HG02943 (cell line): ENCODE results near the gene AGT.
"Not testable (repeated sequence)": the region's sequence is repeated elsewhere in the genome, so short reads cannot be mapped to it uniquely, and the experiment has no call there.

Experiments
- ATAC-seq: cut with Tn5 transposase; IDR thresholded peaks from one replicate; pipeline ENCODE4 v1.9.1; 2021; ENCODE audit warnings: mild to moderate bottlenecking, low read depth, moderate library complexity; ENCODE audit not compliant: unreplicated experiment

The AGT gene

DNA sequence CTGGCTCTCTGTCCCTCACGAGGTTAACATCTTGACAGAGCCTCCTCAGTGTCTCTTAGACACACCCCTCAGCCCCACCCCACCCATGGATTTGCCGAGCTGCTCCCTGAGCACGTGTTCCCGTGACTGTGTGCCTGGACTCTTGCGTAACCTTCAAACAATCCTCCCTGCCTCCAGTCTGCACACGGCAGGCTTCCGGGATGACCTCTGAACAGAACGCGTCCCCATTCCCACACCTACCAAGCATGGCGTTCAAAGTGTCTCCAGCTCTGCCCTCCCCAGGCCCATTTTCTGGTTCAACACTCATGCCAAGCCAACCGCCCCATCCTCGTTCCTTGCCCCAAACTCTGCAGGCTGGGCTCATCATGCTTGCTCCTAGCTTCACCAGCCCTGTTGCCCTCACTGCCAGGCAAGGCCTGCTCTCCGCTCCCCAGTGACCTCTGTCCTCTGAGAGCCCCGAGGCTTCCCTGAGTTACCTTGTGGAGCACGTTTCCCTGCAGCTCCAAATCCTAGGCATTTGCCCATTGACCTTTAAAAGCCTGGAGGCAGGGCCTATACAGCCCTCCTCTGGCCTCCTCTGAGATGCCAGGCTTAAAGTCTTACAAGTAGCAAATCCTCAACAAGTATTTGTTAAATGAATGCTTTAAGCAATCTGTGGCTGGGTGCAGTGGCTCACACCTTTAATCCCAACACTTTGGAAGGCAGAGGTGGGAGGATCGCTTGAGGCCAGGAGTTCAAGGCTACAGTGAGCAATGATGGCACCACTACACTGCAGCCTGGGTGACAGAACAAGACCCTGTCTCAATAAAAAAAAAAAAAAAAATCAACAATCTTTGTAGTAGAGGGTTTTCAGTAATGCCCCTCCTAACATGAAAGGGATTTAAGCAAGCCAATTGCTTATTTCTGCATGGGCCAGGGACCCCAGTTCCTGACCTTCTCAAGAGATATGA is 5.0 kb downstream of the AGT start:
- ATAC-seq, result no peak

- ATAC-seq, result no peak
These were observed 5.9 kb downstream of the AGT start for GRCh38 chr1:230707732-230708630.

DNA sequence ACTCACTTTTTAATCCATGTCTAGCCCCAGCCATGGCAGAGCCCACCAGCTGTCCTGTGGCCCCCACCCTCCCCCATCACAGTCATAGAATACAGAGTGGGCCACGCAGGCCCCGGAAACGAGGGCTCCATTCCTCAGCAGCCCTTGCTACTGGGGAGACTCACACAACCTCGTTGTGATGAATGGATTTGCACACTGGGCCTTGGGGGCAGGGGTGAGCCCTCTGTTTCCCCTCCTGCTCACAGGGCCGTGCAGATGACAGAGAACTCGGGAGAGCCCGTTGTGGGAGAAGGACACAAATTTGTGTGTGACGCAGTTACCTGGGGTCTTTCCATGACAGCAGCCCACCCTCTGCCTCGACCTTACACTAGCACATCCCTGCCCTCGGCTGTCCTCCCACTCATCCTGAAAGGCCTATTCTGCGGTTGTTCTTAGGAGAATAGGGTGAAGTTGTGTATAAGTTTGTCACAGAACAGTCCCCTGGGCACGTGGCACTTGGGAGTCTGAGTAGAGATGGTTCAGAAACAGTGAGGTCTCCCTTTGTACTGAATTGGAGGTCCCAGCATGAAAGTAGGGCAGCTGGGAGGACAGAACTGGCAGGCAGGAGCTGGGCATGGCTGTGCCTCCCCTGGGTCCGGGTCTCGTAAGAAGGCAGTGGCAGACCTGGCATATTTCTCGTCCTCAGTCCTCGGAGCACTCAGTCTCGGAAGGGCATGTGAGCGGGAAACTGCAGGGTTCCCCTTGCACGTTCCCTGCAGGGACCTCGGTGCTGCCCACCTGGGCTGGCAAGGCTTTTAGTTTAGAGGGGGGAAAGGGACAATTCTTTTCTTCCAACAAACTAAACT is 6.8 kb downstream of the AGT start:
- ATAC-seq, result no peak

GRCh38 chr1:230706020-230706699 is 7.8 kb downstream of the AGT start:
- no peak for ATAC-seq

DNA sequence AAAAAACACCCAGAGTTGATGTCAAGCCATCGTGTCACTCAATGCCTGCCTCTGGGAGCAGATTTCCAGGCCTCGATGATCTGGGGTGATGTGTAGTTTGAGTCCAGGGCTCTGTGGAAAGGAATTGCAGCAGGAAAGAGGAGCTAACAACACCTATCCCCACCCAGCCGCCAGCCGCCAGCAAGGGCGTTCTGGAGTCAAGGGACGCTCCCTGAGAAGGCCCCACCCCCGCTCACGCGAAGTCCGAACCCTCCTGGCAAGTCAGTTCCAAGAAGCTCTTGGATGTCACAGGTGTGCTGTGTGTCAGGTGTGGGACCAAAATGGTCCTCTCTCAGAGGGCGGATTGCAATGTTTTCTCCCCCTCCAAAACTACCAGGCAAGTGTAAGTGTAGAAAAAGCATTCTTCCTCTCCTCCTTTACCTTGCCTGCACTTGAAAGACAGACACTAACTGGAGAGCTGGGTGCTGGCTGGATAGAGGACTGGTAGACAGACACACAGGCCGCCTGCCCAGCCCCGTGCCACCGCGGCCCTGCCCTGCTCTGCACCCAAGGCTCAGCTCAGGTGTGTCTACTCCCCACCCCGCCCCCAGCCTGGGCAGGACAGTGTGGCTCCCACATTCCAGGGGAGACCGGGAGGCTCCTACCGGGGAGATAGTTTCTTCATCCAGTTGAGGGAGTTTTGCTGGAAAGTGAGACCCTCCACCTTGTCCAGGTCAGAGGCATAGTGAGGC is 8.5 kb downstream of the AGT start:
- ATAC-seq, result no peak

DNA sequence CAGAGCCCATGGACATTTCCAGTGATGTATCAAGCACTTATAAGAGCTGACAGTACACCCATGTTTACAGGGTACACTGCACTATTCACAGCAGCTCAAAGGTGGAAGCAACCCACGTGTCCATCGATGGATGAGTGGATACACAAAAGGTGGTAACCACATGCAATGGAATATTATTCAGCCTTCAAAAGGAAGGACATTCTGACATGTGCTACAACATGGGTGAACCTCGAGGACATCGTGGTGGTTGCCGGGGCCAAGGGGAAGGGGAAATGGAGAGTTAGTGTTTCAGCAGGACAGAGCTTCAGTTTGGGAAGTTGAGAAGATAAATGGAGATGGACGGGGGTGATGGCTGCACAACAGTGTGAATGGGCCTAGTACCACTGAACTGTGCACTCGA is 9.1 kb downstream of the AGT start:
- no peak for ATAC-seq

GRCh38 chr1:230703679-230704385 is 10.1 kb downstream of the AGT start:
- no peak for ATAC-seq

DNA sequence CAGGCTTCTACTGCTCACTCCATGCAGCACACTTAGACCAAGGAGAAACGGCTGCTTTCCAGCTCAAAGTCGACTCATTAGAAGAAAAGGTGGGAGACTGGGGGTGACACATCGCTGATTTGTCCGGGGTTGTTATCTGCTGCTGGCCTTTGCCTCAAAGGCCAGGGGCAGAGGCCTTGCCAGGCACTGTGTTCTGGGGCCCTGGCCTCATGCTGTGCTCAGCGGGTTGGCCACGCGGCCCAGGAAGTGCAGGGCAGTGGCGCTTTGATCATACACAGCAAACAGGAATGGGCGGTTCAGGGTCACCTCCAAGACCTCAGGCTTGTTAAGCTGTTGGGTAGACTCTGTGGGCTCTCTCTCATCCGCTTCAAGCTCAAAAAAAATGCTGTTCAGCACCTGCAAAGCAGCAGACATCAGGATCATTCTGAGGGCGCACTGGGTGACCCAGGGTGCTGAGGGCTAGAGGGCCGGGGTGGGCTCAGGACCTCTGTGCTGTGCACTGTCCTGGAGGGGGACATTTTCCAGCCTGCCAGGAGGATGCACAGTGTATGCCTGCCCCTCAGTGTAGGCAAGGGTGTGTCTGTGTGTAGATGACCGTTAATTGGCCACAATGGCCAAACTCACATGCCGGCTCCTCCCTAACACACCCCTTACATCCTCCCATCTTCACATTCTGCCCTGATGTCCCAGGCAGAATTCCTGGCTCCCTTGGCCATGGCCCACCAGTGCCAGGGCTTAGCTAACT is 10.8 kb downstream of the AGT start:
- ATAC-seq, result no peak

GRCh38 chr1:230701895-230702768 is 11.8 kb downstream of the AGT start:
- ATAC-seq, result no peak

DNA sequence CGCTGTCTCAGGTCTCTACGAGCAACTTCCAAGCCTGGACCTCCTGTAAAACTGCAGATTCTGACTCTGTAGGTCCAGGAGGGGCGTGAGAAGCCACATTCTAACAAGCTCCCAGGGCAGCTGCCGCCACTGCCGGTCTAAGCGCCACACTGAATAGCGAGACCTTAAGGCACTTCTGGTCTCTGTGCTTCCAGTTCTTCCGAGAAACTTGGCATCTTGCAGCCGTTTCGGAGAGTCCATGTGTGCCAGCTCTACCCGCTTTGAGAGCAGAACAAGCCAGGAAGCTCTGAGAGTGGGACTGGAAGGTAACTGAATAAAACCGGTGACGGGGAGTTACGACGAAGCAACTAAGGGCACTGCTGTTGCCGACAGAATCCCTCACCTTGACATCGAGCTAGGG is 12.5 kb downstream of the AGT start:
- no peak for ATAC-seq

DNA sequence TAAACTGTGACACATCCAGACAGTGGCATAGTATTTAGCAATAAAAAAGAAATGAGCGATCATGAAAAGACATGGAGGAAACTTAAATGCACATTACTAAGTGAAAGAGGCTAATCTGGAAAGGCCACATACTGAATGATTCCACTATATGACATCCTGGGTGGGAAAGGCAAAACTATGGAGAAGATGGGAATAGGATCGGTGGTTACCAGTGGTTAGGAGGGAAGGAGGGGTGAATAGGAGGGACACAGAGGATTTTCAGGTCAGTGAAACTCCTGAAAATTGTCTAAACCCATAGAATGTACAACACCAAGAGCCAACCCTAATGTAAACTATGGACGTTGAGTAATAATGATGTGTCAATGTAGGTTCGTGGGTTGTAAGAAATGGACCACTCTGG is 13.8 kb downstream of the AGT start:
- no peak for ATAC-seq

GRCh38 chr1:230699716-230700115 is 14.2 kb downstream of the AGT start:
- no peak for ATAC-seq

DNA sequence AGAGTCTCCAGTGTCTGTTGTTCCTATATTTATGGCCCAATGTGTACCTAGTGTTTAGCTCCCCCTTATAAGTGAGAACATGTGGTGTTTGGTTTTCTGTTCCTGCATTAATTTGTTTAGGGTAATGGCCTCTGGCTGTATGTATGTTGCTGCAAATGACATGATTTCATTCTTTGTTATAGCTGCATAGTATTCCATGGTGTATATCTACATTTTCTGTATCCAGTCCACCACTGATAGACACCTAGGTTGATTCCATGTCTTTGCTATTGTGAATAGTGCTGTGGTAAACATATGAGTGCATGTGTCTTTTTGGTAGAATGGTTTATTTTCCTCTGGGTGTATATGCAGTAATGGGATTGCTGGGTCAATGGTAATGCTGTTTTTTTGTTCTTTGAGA is 15.0 kb downstream of the AGT start:
- ATAC-seq, result not testable (repeated sequence)

DNA sequence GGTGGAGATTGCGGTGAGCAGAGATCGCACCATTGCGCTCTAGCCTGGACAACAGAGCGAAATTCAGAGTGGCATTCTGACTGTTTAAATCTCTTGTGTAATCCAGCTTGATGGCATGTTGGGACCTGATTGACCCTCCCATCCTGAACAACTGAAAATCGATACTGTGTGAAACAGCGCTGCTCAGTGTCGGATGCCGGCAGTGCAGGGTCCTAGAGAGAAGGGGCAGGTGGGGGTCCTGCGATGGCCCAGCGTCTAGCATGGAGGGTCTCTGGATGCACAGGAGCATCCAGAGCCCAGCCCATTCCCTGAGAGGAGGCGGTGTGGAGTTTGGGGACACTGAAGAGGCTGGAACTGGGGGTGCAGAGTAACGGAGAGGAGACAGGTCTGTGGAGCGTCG is 15.8 kb downstream of the AGT start:
- ATAC-seq, result no peak

DNA sequence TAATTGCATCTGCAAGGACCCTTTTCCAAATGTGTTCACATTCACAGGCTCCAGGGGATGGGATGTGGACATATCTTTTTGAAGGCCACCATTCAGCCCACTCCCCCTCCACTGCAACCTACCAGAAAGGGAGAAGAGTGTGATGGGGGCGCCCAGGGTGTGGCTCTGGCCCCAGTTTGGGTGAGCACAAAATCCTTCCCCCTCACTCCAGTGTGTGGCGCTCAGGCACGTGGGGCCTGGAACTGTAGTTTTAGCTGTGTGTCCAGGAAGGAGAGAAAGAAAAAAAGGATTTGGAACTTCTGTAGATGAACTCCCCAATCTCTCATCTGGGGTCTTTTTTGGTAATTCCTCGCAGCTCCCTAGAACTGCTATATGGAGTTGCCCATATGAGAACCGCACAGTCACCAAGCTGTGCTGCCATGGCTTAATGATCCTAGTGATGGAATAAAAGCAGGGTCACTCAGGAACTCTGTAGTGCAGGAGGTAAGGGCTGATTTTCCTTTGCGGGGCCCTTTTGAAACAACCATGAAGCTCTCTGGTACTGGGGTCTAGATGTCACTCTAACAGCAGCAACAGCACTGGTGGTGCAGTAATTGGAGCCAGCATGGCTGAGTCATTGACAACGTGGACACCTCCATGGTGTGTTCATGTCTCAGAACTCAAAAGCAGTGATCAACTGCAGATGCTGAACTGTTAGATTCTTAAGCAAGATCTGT is 17.0 kb downstream of the AGT start:
- no peak for ATAC-seq

DNA sequence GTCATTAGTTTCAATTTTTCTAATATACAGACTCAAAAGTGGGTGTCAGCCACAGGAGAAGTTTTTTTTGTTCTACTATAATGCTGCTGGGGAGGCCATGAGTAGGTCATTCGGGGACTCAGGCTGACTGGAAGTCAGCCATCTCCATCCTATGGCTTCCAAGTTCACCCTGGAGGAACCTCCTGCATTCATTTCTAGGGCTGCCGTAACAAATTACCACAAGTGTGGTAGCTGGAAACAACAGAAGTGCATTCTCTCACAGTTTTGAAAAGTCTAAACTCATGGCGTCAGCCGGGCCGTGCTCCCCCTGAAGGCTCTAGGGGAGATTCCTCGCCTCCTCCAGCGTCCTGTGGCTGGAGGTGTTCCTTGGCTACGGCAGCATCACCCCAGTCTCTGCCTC is 17.7 kb downstream of the AGT start:
- ATAC-seq, result no peak
